ENCODE results near the gene PCDHGA4. TPM values are rescaled to one million over a fixed set of nuclear protein-coding genes. Genes with fewer than 3 reads are reported as not detected.
A peak's percentile ranks its signal among the peaks of the same experiment; 100 is the strongest.
"Not testable (repeated sequence)": the region's sequence is repeated elsewhere in the genome, so short reads cannot be mapped to it uniquely, and the experiment has no call there.

Gene PCDHGA4
- 0.75 and 1.5 TPM in 2 replicates for total RNA-seq (ENCODE audit: low replicate concordance)
- long read RNA-seq, partial matches to known transcripts: 0 of 1 reads
- long read RNA-seq, other reads (novel, unspliced or antisense): 1 of 1 reads

DNA sequence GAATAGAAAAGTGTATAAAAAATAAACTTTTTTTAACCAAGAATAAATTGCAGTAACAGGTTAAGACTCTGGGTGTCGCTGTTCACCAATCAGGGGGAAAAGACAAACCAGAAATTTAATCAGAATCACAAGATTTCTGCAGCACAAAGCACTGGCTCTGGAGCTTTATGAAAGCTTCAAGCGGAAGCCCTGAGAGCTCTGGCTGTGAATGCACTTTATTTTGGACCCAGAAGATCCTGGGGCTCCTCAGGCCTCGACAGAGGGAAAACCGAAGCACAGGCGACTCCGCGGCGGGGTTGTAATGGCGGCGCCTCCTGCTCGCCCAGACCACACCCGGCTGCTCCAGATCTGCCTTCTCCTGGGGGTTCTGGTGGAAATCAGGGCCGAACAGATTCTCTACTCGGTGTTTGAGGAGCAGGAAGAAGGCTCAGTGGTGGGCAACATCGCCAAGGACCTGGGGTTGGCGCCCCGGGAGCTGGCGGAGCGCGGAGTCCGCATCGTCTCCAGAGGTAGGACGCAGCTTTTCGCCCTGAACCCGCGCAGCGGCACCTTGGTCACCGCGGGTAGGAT, at the start of gene PCDHGA4:
Gene PCDHGA4 (plus strand): TSS at position 122 of the 570 bp plus-strand sequence. CDS start 87 bp downstream, at position 209.
- Mint-ChIP-seq H3K9me3 (peaks cover 12% of the 10 kb centered on the region), H3K27ac (no peak within 1 kb of the TSS)

DNA sequence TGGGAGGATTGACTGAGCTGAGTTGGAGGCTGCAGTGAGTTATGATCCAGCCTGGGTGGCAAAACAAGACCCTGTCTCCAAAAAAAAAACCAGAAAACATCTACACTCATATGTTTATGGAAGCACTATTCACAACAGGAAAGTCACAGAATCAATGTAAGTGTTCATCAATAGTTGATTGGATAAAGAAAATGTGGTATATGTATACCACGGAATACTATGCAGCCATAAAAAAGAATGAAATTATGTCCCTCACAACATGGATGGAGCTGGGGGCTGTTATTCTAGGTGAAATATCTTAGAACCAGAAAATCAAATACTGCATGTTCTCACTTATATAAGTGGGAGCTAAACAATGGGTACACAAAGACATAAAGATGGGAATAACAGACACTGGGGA, 48.2 kb upstream of the PCDHGA4 start:
- TF ChIP-seq, protein P1, sequence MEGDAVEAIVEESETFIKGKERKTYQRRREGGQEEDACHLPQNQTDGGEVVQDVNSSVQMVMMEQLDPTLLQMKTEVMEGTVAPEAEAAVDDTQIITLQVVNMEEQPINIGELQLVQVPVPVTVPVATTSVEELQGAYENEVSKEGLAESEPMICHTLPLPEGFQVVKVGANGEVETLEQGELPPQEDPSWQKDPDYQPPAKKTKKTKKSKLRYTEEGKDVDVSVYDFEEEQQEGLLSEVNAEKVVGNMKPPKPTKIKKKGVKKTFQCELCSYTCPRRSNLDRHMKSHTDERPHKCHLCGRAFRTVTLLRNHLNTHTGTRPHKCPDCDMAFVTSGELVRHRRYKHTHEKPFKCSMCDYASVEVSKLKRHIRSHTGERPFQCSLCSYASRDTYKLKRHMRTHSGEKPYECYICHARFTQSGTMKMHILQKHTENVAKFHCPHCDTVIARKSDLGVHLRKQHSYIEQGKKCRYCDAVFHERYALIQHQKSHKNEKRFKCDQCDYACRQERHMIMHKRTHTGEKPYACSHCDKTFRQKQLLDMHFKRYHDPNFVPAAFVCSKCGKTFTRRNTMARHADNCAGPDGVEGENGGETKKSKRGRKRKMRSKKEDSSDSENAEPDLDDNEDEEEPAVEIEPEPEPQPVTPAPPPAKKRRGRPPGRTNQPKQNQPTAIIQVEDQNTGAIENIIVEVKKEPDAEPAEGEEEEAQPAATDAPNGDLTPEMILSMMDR (conservative IDR thresholded peaks at IDR 0.05): no peak
- Mint-ChIP-seq H3K4me1 (ENCODE audit: unreplicated experiment) (no peaks in the 10 kb centered on the region), H3K36me3 (peaks cover 23% of the 10 kb centered on the region), H3K27me3 (no peaks in the 10 kb centered on the region), H3K9me3 (peaks cover 15% of the 10 kb centered on the region), H3K27ac (no peak overlapping the region), H3K4me3 (no peak overlapping the region)
- no peak for DNase-seq (ENCODE audit: extremely low spot score, unreplicated experiment)

More for the DNA sequence above, at the start of gene PCDHGA4:
- no peak for DNase-seq (ENCODE audit: extremely low spot score, unreplicated experiment)
- TF ChIP-seq, protein P1 (conservative IDR thresholded peaks at IDR 0.05): peak; percentile 59
- Mint-ChIP-seq H3K36me3 (peaks cover 10% of the 10 kb centered on the region), H3K27me3 (no peaks in the 10 kb centered on the region), H3K4me3 (no peak within 1 kb of the TSS), H3K4me1 (ENCODE audit: unreplicated experiment) (no peaks in the 10 kb centered on the region)

DNA sequence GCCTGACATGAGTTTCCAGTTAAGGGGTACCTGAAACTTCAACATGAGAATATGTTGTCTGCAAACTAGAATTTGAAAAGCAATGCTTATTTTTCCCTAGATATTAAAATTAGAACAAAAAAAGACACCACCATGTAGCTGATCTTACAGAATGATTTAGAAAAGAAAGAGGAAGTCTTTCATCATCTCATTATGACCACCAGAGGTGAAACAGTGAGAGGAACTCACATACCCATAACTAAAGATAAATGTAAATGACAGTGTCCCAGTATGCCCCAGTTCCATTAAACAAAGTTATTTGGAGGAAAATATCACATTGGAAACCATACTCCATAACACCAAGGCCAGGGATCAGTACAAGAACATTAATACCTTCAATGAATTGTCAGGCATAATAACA, 41.1 kb upstream of the PCDHGA4 start:
- Mint-ChIP-seq H3K27ac (no peak overlapping the region), H3K36me3 (peaks cover 60% of the 10 kb centered on the region), H3K4me1 (ENCODE audit: unreplicated experiment) (no peaks in the 10 kb centered on the region), H3K4me3 (no peak overlapping the region), H3K27me3 (no peaks in the 10 kb centered on the region), H3K9me3 (peaks cover 42% of the 10 kb centered on the region)
- TF ChIP-seq, protein P1 (conservative IDR thresholded peaks at IDR 0.05): no peak
- no peak for DNase-seq (ENCODE audit: extremely low spot score, unreplicated experiment)

DNA sequence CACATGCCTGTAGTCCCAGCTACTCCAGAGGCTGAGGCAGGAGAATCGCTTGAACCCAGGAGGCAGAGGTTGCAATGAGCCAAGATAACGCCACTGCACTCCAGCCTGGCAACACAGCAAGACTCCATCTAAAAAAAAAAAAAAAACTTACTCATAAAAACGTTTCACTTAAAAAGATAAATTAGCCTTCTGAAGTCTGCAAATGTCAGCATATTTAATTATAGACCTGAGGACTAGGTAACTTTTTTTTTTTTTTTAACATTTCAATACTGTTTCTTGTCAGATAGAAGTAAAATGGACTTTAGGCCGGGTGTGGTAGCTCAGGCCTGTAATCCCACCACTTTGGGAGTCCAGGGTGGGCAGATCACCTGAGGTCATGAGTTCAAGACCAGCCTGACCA, 37.9 kb upstream of the PCDHGA4 start:
- peaks cover 72% of the 10 kb centered on the region for H3K36me3 Mint-ChIP-seq
- peaks cover 12% of the 10 kb centered on the region for H3K4me1 Mint-ChIP-seq (ENCODE audit: unreplicated experiment)
- H3K9me3 Mint-ChIP-seq: peaks cover 48% of the 10 kb centered on the region
- not testable (repeated sequence) for DNase-seq (ENCODE audit: extremely low spot score, unreplicated experiment); H3K27ac Mint-ChIP-seq; H3K27me3 Mint-ChIP-seq; H3K4me3 Mint-ChIP-seq

DNA sequence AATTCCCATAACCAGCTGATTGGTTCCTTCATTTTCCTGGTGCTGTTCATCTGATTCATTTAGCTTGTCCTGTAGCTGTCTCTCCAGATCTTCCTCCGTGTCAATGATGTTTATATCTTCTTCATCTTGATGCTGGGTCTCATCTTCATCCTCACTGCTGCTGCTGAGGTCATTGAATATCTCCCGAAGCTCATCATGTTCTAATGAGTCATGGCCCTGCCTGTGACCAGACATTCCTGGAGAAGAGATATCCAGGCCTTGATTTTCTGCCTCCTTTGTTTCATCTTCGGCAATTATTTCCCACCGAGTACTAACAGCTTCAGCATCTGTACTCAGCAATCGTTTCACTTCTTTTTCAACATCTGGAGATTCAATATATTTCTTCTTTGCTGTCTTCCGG, 35.6 kb upstream of the PCDHGA4 start:
- no peak for DNase-seq (ENCODE audit: extremely low spot score, unreplicated experiment)
- peaks cover 43% of the 10 kb centered on the region for H3K9me3 Mint-ChIP-seq
- H3K4me3 Mint-ChIP-seq: peak overlapping the region; percentile 99
- H3K27ac Mint-ChIP-seq: peak overlapping the region; percentile 100
- H3K4me1 Mint-ChIP-seq (ENCODE audit: unreplicated experiment): peaks cover 12% of the 10 kb centered on the region
- H3K36me3 Mint-ChIP-seq: peaks cover 53% of the 10 kb centered on the region
- peaks cover 5% of the 10 kb centered on the region for H3K27me3 Mint-ChIP-seq
- TF ChIP-seq, protein P1 (conservative IDR thresholded peaks at IDR 0.05): no peak

DNA sequence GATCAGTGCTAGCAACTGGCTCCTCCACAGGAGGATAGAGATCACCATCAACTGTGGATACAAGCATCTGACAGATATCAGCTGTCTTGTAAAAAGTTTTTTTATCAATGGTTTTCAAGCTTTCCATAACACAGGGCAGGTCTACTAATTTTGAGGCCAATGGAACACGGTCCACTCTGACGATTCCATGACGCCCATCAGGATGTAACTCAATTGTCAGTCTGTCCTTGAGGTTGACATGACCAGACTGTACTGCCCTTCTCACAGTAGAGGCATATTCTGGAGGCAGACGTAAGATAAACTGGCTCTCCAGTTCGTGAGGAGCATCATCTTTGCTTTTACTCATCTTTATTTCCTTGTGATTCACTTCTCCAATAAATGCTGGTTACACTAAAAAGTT, 35.1 kb upstream of the PCDHGA4 start:
- H3K27me3 Mint-ChIP-seq: peaks cover 5% of the 10 kb centered on the region
- peak overlapping the region; percentile 99 for H3K4me3 Mint-ChIP-seq
- DNase-seq (ENCODE audit: extremely low spot score, unreplicated experiment): no peak
- peaks cover 48% of the 10 kb centered on the region for H3K36me3 Mint-ChIP-seq
- peak overlapping the region; percentile 100 for H3K27ac Mint-ChIP-seq
- peaks cover 12% of the 10 kb centered on the region for H3K4me1 Mint-ChIP-seq (ENCODE audit: unreplicated experiment)
- TF ChIP-seq, protein P1 (conservative IDR thresholded peaks at IDR 0.05): no peak
- H3K9me3 Mint-ChIP-seq: peaks cover 40% of the 10 kb centered on the region
